ENCODE measurements around the gene GPI. TPM values are rescaled to one million over a fixed set of nuclear protein-coding genes. Genes with fewer than 3 reads are reported as not detected.

Gene GPI
- total RNA-seq, 1 donor from 2014 or later = 228 TPM

- H3K4me1 Mint-ChIP-seq = peaks cover 38% of the 10 kb centered on the region
- H3K9me3 Mint-ChIP-seq = no peaks in the 10 kb centered on the region
- no peak for TF ChIP-seq CTCF (IDR thresholded peaks at IDR 0.05; ENCODE audit: unreplicated experiment)
- no peak overlapping the region for H3K27ac Mint-ChIP-seq
- no peaks in the 10 kb centered on the region for H3K27me3 Mint-ChIP-seq (ENCODE audit: low read depth)
- H3K4me3 Mint-ChIP-seq = no peak overlapping the region
- DNase-seq (ENCODE audit: low spot score in 2 of 2, unreplicated experiment in 2 of 2) = no peak
- peaks cover 10% of the 10 kb centered on the region for H3K36me3 Mint-ChIP-seq
These were observed 1.1 kb upstream of the GPI start for GRCh38 chr19:34363930-34364329.

- peak overlapping the region; percentile 69 for H3K27ac Mint-ChIP-seq
These were observed 550 bp upstream of the GPI start for GRCh38 chr19:34364462-34364829.

DNA sequence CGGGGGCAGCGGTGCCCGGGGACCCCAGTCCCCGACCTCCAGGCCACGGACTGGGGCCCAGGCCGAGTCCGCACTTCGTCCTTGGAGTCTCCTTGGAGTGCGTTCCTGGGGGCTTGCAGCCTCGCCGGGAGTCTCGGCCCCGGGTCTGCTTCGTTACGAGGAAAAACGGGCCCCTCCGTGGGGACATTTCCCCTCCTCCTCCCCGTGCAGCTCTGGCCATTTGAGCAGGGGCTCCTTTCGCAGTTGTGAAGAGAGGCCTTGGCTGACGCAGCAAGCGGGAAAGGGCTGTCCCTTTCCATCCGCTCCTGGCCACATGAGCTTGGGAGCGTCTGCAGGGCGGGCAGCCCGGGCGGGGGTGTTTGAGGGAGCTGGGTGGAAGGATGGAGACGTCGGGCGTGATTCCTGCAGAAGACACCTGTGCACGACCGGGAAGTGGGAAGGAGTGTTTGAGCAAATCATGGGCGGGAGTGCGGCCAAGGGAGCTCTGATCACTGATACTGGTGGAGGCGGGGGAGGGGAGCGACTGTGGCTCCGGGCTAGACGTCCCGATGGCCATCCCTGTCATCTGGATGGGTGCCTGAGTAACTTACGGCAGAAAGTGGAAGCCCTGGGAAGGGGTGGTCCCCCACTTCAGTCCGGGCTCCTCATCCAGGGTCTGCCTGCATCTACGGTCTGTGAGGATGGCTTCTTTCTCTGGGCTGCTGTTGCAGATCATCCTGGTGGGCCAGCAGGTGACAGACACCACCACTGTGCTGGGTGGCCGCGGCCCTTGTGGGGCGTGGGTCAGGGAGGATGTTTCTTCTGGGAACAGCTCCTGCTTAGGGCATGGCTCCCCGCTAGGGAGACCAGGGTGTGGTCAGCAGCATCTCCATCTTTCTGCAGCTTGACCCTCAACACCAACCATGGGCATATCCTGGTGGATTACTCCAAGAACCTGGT is 736 bp downstream of the GPI start:
- peak in 1 of 2 experiments; percentile 48 for DNase-seq (ENCODE audit: low spot score in 2 of 2, unreplicated experiment in 2 of 2)
- H3K4me1 Mint-ChIP-seq = peaks cover 27% of the 10 kb centered on the region

More at GRCh38 chr19:34364462-34364829, 550 bp upstream of the GPI start:
- peak overlapping the region; percentile 90 for H3K4me3 Mint-ChIP-seq
- no peaks in the 10 kb centered on the region for H3K27me3 Mint-ChIP-seq (ENCODE audit: low read depth)
- no peaks in the 10 kb centered on the region for H3K9me3 Mint-ChIP-seq
- no peak for DNase-seq (ENCODE audit: low spot score in 2 of 2, unreplicated experiment in 2 of 2)
- no peak for TF ChIP-seq CTCF (IDR thresholded peaks at IDR 0.05; ENCODE audit: unreplicated experiment)
- peaks cover 10% of the 10 kb centered on the region for H3K36me3 Mint-ChIP-seq
- peaks cover 34% of the 10 kb centered on the region for H3K4me1 Mint-ChIP-seq

GRCh38 chr19:34366738-34367623 is 2.0 kb downstream of the GPI start:
- H3K4me1 Mint-ChIP-seq = peaks cover 27% of the 10 kb centered on the region
- no peak for TF ChIP-seq CTCF (IDR thresholded peaks at IDR 0.05; ENCODE audit: unreplicated experiment)
- peak overlapping the region; percentile 82 for H3K27ac Mint-ChIP-seq
- H3K4me3 Mint-ChIP-seq = peak overlapping the region; percentile 90
- no peak for DNase-seq (ENCODE audit: low spot score in 2 of 2, unreplicated experiment in 2 of 2)
- H3K9me3 Mint-ChIP-seq = no peaks in the 10 kb centered on the region
- H3K36me3 Mint-ChIP-seq = peaks cover 25% of the 10 kb centered on the region
- no peaks in the 10 kb centered on the region for H3K27me3 Mint-ChIP-seq (ENCODE audit: low read depth)

More for the DNA sequence above, 736 bp downstream of the GPI start:
- no peak for TF ChIP-seq CTCF (IDR thresholded peaks at IDR 0.05; ENCODE audit: unreplicated experiment)
- Mint-ChIP-seq H3K4me3 (peak overlapping the region; percentile 90), H3K27ac (peak overlapping the region; percentile 84), H3K9me3 (no peaks in the 10 kb centered on the region), H3K27me3 (ENCODE audit: low read depth) (no peaks in the 10 kb centered on the region), H3K36me3 (peaks cover 19% of the 10 kb centered on the region)

DNA sequence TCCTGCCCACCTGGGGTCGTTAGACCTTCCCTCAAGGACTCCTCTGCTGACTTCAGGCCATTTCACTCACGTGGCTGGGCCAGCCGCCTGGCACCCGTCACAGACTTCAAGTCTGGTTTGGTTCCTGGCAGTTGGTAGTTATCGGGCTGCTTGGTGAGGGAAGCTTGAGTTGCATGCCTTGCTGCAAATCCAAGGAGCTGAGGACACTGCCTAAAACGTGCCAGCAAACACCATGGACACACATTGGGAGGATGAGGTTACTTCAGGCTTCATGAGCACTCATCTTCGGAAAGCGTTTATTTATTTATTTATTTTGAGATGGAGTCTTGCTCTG is 2.6 kb downstream of the GPI start:
- Mint-ChIP-seq H3K4me1 (peaks cover 27% of the 10 kb centered on the region), H3K9me3 (no peaks in the 10 kb centered on the region), H3K27ac (no peak overlapping the region), H3K27me3 (ENCODE audit: low read depth) (no peaks in the 10 kb centered on the region), H3K36me3 (peaks cover 25% of the 10 kb centered on the region), H3K4me3 (no peak overlapping the region)
- DNase-seq (ENCODE audit: low spot score in 2 of 2, unreplicated experiment in 2 of 2) = no peak
- TF ChIP-seq CTCF (IDR thresholded peaks at IDR 0.05; ENCODE audit: unreplicated experiment) = no peak

All from mesothelial cell of epicardium (in vitro differentiated cells).